WERI-Rb-1 (cell line): ENCODE results near the gene GARS1.

Source experiments
- DNase-seq: peaks from one replicate; pipeline ENCODE4 v3.0.0-alpha.2; 2020
- H3K27ac ChIP-seq: fragments of 250-450 bp; sonication (Bioruptor Pico); 2 replicates; pipeline ENCODE4 v1.5.1; 2020; ENCODE audit warnings: mild to moderate bottlenecking, moderate library complexity
- H3K27me3 ChIP-seq: fragments of 250-450 bp; sonication (Bioruptor Pico); 2 replicates; pipeline ENCODE4 v1.5.1; 2021; ENCODE audit warnings: mild to moderate bottlenecking, low read depth, moderate library complexity; ENCODE audit not compliant: insufficient read depth, severe bottlenecking
- H3K36me3 ChIP-seq: fragments of 250-450 bp; sonication (Bioruptor Pico); 2 replicates; pipeline ENCODE4 v1.5.1; 2020; ENCODE audit warnings: mild to moderate bottlenecking, moderate library complexity
- H3K4me3 ChIP-seq: 2 replicates; pipeline ENCODE4 v1.5.1; 2011; ENCODE audit warnings: low read depth, mild to moderate bottlenecking, control low read depth, low read length
- H3K9me3 ChIP-seq: fragments of 250-450 bp; sonication (Bioruptor Pico); 2 replicates; pipeline ENCODE4 v1.5.1; 2021; ENCODE audit warnings: mild to moderate bottlenecking, moderate library complexity; ENCODE audit not compliant: severe bottlenecking
- CTCF ChIP-seq: IDR thresholded peaks from 2 replicates; pipeline ENCODE4 v1.5.1; 2011; ENCODE audit warnings: low read depth, mild to moderate bottlenecking, control low read depth, inconsistent platforms, low read length

GARS1 gene

GRCh38 chr7:30559611-30560010 is 35.1 kb upstream of the GARS1 start:
- DNase-seq, result no peak
- Histone ChIP-seq H3K27ac (no peak overlapping the region), H3K36me3 (no peaks in the 10 kb centered on the region), H3K9me3 (no peaks in the 10 kb centered on the region), H3K4me3 (no peak overlapping the region), H3K27me3 (no peaks in the 10 kb centered on the region)
- no peak for TF ChIP-seq CTCF

GRCh38 chr7:30561389-30561788 is 33.3 kb upstream of the GARS1 start:
- DNase-seq, result no peak
- H3K36me3 ChIP-seq, result no peaks in the 10 kb centered on the region
- H3K4me3 ChIP-seq, result no peak overlapping the region
- no peak overlapping the region for H3K27ac ChIP-seq
- H3K9me3 ChIP-seq, result no peaks in the 10 kb centered on the region
- no peaks in the 10 kb centered on the region for H3K27me3 ChIP-seq
- no peak for TF ChIP-seq CTCF

- no peak for DNase-seq
- Histone ChIP-seq H3K36me3 (no peaks in the 10 kb centered on the region), H3K9me3 (no peaks in the 10 kb centered on the region), H3K27ac (no peak overlapping the region), H3K4me3 (no peak overlapping the region), H3K27me3 (no peaks in the 10 kb centered on the region)
- TF ChIP-seq CTCF, result no peak
Measured at GRCh38 chr7:30562498-30562897, 32.2 kb upstream of the GARS1 start.

- Histone ChIP-seq H3K36me3 (no peaks in the 10 kb centered on the region), H3K9me3 (no peaks in the 10 kb centered on the region), H3K27ac (no peak overlapping the region), H3K4me3 (no peak overlapping the region), H3K27me3 (no peaks in the 10 kb centered on the region)
- no peak for DNase-seq
- TF ChIP-seq CTCF, result no peak
Measured at GRCh38 chr7:30562909-30563308, 31.8 kb upstream of the GARS1 start.

- TF ChIP-seq CTCF, result no peak
- Histone ChIP-seq H3K4me3 (no peak overlapping the region), H3K27me3 (no peaks in the 10 kb centered on the region), H3K9me3 (no peaks in the 10 kb centered on the region), H3K27ac (no peak overlapping the region), H3K36me3 (no peaks in the 10 kb centered on the region)
- DNase-seq, result no peak
Measured at GRCh38 chr7:30563326-30563942, 31.2 kb upstream of the GARS1 start.

- Histone ChIP-seq H3K36me3 (no peaks in the 10 kb centered on the region), H3K4me3 (no peak overlapping the region), H3K9me3 (no peaks in the 10 kb centered on the region), H3K27ac (no peak overlapping the region), H3K27me3 (no peaks in the 10 kb centered on the region)
- DNase-seq, result peak; percentile 81
- TF ChIP-seq CTCF, result peak; percentile 95
Measured at GRCh38 chr7:30564243-30564892, 30.3 kb upstream of the GARS1 start.
